Pulmonary artery endothelial cell (primary cell): Measurements from ENCODE around the gene PIEZO2. TPM values are rescaled to one million over a fixed set of nuclear protein-coding genes. Genes with fewer than 3 reads are reported as not detected.
A peak's percentile ranks its signal among the peaks of the same experiment; 100 is the strongest.

Source experiments
- DNase-seq: peaks from one replicate; pipeline ENCODE4 v3.0.0-alpha.2; 2011; ENCODE audit warnings: low read depth, low spot score
- total RNA-seq: library from RNA; depleted of rRNA; stranded (reverse); fragments of >200 nt; gene quantifications from 2 replicates; pipeline ENCODE4 v1.2.3, GENCODE V29; 2014

PIEZO2 gene
- total RNA-seq, 1 donor from 2014 or later, result 15.2 TPM

GRCh38 chr18:10792181-10792580 is 357.2 kb downstream of the PIEZO2 start:
- DNase-seq, result no peak

GRCh38 chr18:10791169-10791831 is 358.1 kb downstream of the PIEZO2 start:
- DNase-seq, result no peak

DNA sequence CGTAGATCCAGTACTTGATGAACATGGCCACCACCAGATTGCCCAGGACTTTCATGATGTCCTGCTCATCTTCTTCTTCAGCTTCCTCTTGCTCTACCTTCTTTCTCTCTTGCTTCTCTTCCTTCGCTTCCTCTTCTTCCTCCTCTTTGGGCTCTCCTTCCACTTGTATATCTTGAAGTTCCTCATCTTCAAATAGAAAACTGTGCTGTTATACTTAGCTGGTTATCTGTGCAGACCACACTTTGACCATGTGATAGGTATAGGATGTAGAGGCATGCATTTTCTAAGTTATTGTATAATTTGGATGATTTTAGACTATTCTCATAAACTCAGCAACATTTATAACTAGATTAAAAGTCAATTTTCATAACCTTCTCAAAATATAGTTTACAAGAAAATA is 360.2 kb downstream of the PIEZO2 start:
- no peak for DNase-seq

DNA sequence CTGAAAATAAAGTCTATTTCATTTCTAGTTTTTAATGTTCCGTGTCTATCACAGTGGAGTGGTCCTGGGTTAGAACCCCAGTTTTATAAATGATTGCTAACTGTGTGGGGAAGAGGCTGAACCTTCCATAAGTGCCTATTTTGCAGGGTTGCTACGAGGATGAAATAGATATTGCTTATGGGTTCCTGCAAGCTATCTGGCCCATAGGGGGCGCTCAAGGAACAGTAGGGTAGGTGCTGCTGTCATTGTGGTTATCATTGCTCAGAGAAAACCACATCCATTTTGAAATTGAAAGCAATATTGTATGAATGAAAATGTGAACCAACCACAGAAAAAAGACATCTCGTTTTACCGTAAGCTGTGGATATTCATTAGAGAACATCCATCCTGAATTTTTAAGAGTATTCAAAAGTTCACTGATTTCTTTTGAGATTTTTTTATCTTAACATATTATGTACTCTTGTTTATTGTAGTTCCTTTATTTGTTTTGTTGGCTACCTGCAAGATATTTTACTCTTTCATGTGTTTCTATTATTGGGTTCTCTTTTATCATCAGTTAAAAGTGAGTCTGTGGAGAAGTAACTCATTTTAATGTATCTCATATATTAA is 362.0 kb downstream of the PIEZO2 start:
- peak; percentile 60 for DNase-seq

DNA sequence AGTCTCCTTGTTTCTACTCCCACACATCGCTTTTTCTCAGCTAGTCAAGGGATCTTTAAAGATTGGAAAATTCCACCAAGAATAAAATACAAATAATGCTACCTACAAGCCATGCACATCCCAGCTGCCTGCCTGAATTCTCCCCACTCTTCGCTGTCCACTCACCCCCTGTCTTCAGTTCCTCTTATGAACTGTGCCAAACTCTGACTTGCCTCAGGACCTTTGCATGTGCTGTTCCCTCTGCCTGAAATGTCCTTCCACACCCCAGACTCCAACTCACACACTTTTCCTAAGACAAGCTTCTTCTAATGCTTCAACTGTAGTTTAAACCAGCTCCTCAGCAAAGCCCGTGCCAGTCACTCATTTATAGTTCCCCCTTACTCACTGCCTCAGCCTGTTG is 363.6 kb downstream of the PIEZO2 start:
- no peak for DNase-seq

GRCh38 chr18:10784596-10785202 is 364.7 kb downstream of the PIEZO2 start:
- DNase-seq, result no peak

- no peak for DNase-seq
Observed at GRCh38 chr18:10783941-10784340, 365.4 kb downstream of the PIEZO2 start.

- DNase-seq, result no peak
Observed at GRCh38 chr18:10776493-10776892, 372.9 kb downstream of the PIEZO2 start.

- DNase-seq, result no peak
Observed at GRCh38 chr18:10775026-10775425, 374.3 kb downstream of the PIEZO2 start.

DNA sequence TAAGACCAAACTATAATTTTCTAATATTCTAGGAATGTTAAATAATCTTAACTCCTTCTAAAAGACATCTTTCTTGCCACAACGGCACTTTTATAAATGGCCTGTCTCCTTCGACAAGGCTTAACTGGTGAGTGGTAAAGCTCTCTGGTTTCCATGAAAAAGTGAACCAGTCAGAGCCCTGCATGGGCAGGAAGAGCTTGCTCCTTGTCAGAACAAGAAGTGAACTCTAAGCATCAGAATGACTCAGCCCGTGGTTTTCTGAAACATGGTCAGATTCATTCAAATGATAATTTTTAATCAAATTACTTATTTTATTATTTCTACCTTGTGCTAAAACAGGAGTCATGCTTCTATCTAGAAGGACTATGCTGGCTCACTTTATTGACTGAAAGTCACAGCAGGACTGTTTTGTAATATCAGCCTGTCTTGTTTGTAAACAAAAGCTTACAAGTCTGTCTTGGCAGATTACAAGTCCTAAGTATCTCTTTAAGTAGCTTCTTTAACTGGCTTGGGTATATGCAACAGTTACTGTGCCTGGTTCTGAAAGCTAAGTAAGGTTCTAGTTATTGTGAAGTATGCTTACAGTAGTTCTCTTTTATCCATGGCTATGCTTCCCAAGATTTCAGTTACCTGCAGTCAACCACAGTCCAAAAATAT is 378.2 kb downstream of the PIEZO2 start:
- DNase-seq, result no peak

GRCh38 chr18:10770264-10770663 is 379.1 kb downstream of the PIEZO2 start:
- no peak for DNase-seq

GRCh38 chr18:10768221-10768620 is 381.1 kb downstream of the PIEZO2 start:
- DNase-seq, result no peak

GRCh38 chr18:10767658-10768057 is 381.7 kb downstream of the PIEZO2 start:
- no peak for DNase-seq

GRCh38 chr18:10760986-10761385 is 388.4 kb downstream of the PIEZO2 start:
- no peak for DNase-seq

DNA sequence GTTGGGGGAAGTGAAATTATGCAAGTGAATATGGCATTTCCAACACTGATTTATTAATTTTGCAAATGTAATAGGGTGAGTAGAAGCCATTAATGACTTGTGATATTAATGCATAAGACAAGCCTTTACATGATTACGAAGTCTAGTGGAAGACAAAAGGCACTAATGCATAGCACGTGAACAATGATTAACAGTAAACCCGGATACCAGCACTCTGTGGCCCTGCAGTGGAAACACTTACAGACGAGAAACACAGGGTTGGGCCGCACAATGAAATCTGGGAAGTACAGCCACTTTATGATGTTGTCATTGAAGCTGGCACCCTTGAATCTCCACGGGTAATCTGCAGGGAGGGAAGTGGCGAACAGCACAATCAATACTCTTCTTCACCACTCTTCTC is 390.1 kb downstream of the PIEZO2 start:
- no peak for DNase-seq

- no peak for DNase-seq
Observed at GRCh38 chr18:10757946-10758345, 391.4 kb downstream of the PIEZO2 start.

GRCh38 chr18:10757349-10757748 is 392.0 kb downstream of the PIEZO2 start:
- no peak for DNase-seq

- DNase-seq, result no peak
Observed at GRCh38 chr18:10755855-10756254, 393.5 kb downstream of the PIEZO2 start.

GRCh38 chr18:10754128-10754527 is 395.2 kb downstream of the PIEZO2 start:
- no peak for DNase-seq

DNA sequence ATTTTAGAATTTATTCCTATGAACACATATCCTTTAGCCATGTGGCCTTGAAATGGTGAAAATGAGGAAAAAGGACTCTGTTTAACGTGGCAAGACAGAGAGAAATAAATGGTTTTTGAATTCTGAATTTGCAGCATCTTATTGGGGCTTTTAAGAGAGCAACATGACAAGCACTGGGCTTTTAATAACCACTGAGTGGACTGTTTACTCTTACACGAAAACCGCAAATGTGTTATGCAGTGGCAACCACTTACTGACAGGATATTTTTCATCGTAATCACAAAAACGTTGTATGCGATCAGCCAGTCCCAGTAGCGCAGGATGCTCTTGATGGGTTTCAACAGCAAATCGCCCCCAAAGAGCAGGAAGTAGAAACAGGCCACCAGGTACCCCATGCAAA is 397.0 kb downstream of the PIEZO2 start:
- no peak for DNase-seq

DNA sequence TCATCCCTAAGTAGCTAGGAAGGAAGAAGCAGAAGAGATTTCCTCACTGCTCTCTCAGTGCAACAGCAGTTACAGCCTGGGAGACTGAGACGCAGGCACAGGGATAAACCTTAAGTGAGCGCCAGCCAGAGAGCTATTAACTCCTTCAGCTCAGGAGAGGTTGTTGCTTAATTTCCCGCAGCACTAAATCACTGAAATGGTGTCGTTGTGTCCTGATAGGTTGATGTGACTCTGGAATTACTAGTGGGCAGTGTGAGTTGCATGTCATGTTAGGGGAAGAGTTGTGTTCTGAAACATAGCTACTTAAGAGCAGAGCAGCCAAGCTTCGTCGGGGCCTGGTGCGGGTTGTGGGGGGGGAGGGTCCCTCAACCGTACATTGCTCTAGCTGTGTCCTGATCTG is 397.7 kb downstream of the PIEZO2 start:
- DNase-seq, result no peak
